HG02981 (cell line): ENCODE data around the gene DENND1A.
A peak's percentile ranks its signal among the peaks of the same experiment; 100 is the strongest.
"Not testable (repeated sequence)": the region's sequence is repeated elsewhere in the genome, so short reads cannot be mapped to it uniquely, and the experiment has no call there.

Experiments
- ATAC-seq: cut with Tn5 transposase; IDR thresholded peaks from one replicate; pipeline ENCODE4 v1.9.1; 2021; ENCODE audit warnings: mild to moderate bottlenecking, moderate library complexity; ENCODE audit not compliant: unreplicated experiment

DENND1A gene, protein sequence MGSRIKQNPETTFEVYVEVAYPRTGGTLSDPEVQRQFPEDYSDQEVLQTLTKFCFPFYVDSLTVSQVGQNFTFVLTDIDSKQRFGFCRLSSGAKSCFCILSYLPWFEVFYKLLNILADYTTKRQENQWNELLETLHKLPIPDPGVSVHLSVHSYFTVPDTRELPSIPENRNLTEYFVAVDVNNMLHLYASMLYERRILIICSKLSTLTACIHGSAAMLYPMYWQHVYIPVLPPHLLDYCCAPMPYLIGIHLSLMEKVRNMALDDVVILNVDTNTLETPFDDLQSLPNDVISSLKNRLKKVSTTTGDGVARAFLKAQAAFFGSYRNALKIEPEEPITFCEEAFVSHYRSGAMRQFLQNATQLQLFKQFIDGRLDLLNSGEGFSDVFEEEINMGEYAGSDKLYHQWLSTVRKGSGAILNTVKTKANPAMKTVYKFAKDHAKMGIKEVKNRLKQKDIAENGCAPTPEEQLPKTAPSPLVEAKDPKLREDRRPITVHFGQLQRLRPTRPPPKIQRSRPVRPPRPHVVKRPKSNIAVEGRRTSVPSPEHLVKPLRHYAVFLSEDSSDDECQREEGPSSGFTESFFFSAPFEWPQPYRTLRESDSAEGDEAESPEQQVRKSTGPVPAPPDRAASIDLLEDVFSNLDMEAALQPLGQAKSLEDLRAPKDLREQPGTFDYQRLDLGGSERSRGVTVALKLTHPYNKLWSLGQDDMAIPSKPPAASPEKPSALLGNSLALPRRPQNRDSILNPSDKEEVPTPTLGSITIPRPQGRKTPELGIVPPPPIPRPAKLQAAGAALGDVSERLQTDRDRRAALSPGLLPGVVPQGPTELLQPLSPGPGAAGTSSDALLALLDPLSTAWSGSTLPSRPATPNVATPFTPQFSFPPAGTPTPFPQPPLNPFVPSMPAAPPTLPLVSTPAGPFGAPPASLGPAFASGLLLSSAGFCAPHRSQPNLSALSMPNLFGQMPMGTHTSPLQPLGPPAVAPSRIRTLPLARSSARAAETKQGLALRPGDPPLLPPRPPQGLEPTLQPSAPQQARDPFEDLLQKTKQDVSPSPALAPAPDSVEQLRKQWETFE

GRCh38 chr9:123929870-123930831 is at the start of gene DENND1A:
DENND1A (minus strand) TSS chr9:123930126; CDS start chr9:123929905, 221 bp downstream.
- ATAC-seq: peak; percentile 86

GRCh38 chr9:123978981-123979380 is 49.1 kb upstream of the DENND1A start:
- ATAC-seq: no peak

GRCh38 chr9:123976579-123976978 is 46.7 kb upstream of the DENND1A start:
- ATAC-seq: not testable (repeated sequence)

DNA sequence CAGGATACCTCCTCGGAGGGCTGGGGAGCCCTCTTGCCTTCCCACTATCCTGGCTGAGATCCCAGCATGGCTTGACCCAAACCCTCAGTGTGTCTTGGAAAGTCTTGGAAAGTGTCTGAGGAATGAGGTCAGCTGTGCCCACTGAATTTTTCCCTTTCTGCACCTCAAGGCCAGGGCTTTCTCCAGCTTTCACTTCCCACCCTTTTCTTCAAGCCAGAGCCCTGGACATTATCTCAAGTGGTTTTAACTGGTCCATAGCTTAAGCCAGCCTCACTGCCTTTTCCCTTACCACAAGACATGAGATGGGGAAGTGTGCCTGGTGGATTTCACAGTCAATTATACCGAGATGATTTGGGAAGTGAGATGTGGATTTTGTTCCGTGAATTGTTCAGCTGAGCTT is 45.9 kb upstream of the DENND1A start:
- ATAC-seq: no peak

GRCh38 chr9:123974471-123974870 is 44.5 kb upstream of the DENND1A start:
- no peak for ATAC-seq

- ATAC-seq: no peak
Observed at GRCh38 chr9:123973590-123974223, 43.8 kb upstream of the DENND1A start.

DNA sequence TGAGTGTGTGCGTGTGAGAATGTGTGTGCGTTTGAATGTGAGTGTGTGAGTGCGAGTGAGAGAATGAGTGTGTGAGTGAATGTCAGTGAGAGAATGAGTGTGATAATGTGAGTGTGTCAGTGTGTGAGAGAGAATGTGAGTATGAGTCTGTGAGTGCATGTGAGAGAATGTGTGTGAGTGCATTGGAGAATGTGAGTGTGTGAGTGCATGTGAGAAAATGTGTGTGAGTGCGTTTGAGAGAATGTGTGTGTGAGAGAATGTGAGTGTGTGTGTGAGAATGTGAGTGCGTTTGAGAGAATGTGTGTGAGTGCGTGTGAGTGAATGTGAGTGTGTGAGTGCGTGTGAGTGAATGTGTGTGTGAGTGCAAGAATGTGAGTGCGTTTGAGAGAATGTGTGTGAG is 42.7 kb upstream of the DENND1A start:
- no peak for ATAC-seq

DNA sequence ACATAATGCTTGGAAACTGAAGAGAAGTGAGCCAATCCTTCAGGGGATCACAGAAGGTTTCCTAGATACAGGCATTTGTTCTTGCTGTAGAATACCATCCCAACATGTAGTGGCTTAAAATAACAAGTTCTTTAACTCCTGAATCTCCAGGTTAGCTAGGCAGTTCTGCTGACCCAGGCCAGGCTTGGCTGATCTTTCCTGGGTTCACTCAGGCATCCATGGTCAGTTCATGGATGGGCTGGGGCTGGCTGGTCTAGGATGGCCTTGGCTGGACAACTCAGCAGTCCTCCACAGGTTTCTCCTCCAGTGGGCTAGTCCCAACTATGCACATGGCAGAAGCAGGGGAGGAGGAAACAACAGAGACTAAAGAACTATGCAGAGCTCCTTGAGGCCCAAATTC is 37.4 kb upstream of the DENND1A start:
- ATAC-seq: no peak

GRCh38 chr9:123965801-123966686 is 36.1 kb upstream of the DENND1A start:
- no peak for ATAC-seq

DNA sequence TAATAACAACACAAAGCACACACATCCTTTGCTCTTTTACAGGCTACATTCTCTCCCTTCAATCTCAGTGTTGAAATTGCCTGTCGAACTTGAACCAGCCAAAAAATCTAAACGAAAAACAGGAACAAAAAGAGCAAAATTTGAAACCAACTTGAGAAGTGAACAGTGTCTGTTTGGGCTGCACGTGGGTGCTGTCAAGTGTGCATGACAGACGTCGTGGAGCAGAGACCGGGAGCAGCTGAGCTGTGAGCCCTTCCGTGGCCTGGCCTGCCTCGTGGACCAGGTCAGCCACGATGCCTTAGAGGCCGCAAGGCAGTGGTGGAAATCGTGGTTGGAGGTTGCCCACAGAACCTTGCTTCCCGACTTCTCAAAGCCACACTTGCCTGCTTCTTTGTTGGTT is 34.8 kb upstream of the DENND1A start:
- ATAC-seq: no peak

DNA sequence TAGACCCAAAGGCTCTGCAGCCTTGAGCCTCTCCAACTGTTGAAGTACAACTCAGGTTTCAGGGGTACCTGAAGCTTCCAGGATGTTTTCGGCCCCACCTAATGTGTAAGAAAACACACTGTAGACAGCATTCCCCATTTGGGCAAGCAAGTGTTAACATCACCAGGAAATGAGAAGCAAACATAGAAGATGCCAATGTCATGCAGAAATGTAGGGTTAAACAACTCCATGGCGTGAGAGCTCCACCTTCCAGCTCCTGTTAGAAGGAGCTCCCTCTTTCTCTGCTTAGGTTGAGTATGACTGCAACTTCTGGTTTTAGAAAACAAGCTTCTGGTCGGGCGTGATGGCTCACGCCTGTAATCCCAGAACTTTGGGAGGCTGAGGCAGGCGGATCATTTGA is 31.0 kb upstream of the DENND1A start:
- no peak for ATAC-seq

- no peak for ATAC-seq
Observed at GRCh38 chr9:123960366-123960765, 30.4 kb upstream of the DENND1A start.

- no peak for ATAC-seq
Observed at GRCh38 chr9:123959787-123960186, 29.9 kb upstream of the DENND1A start.

GRCh38 chr9:123957731-123958130 is 27.8 kb upstream of the DENND1A start:
- ATAC-seq: no peak

- ATAC-seq: no peak
Observed at GRCh38 chr9:123957168-123957721, 27.3 kb upstream of the DENND1A start.

GRCh38 chr9:123955637-123956036 is 25.7 kb upstream of the DENND1A start:
- no peak for ATAC-seq

DNA sequence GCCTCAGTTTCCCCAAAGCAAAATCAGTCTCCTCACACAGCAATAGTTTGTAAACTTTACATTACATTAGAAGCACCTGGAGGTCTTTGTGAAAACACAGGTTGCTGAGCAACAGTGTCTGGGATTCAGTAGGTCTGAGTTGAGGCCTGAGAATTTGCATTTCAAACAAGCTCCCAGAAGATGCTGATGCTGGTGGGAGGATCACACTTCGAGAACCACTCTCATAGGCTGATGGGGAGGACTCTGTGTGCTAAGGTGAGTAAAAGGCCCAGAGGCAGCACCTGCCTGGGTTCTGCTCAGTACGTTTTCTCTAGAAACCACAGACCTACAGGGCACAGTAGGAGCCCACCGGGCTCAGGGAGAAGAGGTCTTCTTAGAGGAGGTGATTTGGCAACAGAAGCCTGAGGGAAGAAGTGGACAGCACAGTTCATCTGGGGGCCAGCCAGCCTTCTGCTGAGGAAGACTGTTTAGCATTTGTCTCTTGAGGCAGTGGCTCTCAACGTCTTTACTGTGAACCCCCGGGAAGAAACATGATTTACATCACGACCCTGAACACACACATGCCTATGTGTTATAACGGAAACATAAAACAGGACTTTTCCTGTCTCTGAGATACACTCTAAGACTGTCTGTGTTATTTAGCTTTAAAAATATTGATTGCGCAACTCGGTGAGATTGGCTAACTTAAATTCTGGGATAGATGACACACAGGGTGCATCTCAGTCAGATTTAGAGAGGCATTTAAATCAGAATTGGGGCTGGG is 24.8 kb upstream of the DENND1A start:
- no peak for ATAC-seq
